Renal cortex interstitium (tissue), 11 donors: ENCODE data around the gene CACTIN. TPM values are rescaled to one million over a fixed set of nuclear protein-coding genes. Genes with fewer than 3 reads are reported as not detected.
"Not testable (repeated sequence)": the region's sequence is repeated elsewhere in the genome, so short reads cannot be mapped to it uniquely, and the experiment has no call there.

ENCODE experiments used
- DNase-seq, 11 donors: peaks; one replicate each; pipeline ENCODE4 v3.0.0-alpha.2; 2013; ENCODE audit warnings: low read depth in 9 of 11, low spot score in 4 of 11; ENCODE audit errors: extremely low read depth in 1 of 11
- polyA plus RNA-seq, 3 donors: library from polyadenylated mRNA; unstranded; fragments of 120-200 nt; gene quantifications; one replicate each; pipeline ENCODE4 v1.2.1, GENCODE V29; 2013; ENCODE audit not compliant: insufficient read length in 3 of 3

Gene CACTIN
- polyA plus RNA-seq, 3 donors: 17.5 to 30.8 (median 28.9) TPM

DNA sequence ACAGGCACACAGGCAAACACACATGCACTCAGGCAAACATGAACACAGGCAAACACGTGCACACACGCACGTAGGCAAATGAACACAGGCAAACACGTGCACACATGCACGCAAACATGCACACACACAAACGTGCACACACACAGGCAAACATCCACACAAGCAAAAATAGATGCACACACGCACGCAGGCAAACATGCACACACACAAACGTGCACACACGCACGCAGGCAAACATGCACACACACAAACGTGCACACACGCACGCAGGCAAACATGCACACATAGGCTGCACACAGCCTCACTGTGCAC, 39.9 kb upstream of the CACTIN start:
- DNase-seq: not testable (repeated sequence)

DNA sequence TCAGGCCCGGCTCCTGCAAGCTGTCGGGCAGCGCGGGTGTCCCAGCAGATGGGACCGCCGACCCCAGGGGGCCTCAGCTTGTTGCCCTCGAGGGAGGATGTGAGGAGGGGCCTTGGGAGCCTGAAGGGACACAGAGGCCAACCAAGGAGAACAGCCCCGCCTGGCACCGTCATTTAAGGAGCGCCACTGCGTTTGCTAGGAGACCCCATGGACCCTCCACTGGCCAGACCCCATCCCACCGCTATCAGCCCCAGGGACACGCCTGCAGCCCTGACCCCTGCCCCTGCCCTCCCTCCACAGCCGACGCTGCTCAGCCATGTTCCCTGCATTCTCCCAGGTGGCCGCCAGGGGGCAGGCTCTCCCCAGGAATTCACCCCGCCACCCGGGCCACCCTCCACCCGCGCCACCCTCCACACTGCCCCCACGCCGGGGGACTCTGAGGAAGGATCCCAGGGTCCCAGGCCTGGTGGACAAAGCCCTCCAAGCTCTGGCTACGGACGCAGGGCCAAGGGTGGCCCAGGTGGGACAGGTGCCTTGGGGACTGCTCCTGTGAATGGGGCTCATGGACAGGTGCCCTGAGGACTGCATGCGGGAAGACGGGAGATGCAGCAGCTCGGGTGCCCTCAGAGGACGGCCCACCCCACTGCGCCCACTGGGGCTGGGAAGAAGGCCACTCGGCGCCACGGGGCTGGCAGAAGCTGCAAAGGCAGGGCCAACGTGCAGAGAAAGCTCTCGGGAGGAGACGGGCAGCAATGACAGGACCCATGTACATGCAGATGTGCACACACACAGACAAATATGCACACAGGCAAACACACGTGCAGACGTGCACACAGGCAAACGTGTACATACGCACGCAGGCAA, 39.3 kb upstream of the CACTIN start:
- no peak for DNase-seq

DNA sequence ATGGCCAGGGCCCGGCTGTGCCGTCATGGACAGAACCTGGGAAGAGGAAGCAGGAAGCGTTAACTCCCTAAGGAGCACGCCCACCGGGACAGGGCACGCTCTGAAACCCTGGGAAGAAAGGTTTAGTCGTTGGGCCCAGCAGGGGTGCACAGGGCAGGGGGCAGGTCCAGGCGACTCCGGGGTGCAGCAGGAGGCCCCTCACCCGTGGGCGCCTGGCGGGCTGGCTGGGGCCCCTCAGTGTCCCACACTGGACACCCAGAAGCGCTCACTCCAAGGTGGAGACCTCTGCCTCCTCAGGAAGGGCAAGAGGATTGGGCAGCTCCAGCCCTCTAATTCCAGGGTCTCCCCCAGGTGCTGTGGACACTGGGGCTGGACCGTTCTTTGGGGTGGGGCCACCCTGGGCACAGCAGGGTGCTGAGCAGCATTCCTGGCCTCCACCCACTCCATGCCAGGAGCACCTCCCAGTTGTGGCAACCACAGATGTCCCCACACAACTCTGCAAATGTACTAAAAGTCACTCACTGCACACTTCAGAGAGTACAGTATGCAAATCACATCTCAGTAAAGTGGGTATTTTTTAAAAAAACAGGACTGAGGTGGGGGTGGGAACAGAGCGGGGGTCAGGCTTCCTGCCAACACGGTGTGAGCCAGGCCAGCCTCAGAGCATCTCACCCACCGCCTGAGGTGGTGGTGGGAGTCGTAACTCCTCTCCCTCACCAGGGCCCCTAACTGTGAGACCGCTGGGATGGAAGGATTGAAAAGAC, 38.5 kb upstream of the CACTIN start:
- no peak for DNase-seq

GRCh38 chr19:3663838-3664237, 37.2 kb upstream of the CACTIN start:
- no peak for DNase-seq

DNA sequence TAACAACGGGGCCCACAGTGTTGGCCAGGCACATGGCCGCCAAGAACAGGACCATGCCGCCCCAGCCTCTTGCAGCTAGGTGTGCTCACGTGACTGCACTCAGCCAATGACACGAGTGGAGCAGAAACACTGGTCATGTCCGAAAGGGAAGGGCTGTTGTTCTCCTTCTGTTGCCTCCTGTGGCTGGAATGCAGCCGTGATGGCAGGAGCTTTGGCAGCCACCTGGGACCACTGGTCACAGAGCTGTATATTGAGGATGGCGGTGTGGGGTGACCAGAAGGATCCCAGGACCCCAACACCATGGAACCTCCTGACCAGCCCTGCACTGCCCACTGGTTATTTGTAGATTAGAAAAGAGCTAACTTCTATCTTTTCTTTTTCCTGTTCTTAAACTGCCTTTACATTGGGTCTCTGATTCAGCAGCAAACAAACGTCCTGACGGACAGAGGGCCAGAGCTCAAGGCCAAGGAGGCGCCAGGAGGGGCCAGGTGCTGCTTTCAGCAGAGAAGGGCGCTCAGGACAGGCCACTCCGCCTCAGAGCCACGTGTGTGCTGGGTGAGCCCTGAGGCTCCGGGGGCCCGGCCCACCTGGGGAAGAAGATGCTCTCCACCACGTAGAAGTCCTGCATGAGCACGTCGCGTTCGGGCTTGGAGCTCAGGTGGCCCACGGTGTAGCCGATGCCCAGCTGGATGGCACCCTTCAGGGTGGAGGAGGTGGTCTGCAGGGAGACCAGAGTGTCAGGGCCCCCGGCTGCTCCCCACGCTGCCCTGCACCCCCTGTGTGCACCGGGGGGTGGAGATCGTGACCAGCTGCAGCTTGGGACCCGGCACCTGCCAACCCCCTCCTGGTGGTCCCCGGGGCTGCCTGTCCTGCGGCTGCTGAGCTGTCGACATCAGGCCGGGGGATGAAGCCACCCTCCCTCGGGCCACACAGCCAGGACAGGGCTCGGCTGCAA, 35.0 kb upstream of the CACTIN start:
- DNase-seq: no peak

DNA sequence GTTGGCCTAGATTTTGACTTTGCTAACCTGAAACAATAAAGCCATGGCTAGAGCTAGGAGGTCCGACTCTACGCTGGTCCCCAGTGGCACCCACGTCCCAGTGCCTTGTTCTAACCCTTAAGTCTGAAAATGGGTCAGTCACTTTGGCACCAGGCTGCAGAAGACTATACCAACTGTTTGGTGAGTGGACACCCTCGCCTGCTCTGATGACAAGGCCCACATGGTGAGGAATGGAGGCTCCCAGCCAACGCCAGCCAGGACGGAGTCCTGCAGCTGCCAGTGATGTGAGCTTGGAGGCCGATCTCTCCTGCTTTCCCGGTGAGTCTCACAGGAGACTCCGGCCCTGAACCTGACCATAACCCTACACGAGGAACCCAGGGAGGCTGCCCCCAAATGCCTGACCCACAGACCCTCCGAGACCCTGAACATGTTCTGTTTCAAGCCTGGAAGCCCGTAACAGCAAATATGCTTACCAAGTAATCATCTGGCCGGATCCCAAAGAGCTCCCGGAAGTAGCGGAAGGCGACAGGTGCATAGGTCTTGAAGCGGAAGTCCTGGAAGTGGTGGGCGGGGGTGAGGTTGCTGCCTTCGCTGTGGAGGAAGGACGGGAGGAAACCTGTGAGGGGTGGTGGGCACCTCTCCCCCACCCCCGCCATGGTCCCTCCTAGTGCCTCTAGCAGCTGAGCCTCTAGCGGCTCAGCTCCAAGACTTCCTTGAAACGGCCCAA, 34.1 kb upstream of the CACTIN start:
- DNase-seq: no peak

DNA sequence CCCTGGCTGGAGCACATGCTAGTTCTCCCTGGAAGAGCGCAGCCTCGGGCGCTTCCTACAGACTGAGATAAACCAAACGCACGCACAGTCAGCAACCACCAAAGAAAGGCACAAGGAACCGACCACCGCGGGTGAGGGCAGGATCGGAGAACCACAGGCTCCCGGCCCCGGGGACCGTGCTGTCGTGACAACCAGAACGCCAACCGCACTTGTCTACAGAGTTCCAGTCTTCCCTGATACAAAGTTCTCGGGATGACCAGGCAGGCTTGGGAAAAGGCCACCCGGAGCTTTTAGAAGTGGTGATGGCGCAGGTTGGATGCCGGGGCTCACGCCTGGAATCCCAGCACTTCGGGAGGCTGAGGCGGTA, 33.1 kb upstream of the CACTIN start:
- no peak for DNase-seq

DNA sequence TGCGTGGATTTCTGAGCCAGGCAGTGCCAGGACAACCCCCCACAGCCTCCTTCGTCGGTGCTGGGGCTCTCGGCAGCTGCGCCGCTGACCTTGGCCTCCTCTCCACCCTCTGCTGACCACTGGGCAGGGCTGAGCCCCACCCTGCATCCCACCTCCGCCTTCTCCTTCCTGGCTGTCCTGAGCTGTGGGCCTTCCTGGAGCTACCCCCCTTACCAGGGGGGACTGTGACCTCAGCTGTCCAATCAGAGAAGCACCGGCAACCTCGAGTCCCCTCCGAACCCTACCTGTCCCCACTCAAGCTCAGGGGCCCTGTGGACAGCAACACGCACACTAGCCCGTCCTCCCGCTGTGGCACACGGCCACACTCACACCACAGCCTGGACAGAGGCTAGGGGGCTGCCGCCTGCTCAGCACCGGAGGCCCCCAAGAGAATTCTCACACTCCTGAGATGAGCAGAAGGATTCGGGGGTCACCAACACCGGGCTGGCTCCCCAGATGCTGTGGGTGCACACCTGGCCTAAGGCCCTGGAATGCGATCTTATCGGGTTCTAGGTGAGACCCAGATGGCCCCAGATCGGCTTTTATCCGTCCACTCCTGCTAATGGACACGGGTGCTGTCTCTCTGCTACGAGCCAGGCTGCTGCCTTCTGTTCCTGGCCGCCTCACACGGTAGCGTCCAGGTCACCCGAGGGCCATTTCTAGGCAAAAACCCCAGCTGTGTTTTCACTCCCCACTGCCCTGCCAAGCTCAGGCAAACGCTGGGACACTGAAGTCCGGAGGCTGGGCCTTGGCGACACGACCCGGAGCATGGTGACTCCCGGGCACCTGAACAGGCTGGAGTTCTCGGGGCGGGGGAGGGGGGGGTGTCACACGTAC, 32.5 kb upstream of the CACTIN start:
- DNase-seq: no peak

- DNase-seq: no peak
Observed at GRCh38 chr19:3658004-3658869, 31.6 kb upstream of the CACTIN start.

- DNase-seq: no peak
Observed at GRCh38 chr19:3657395-3657769, 30.8 kb upstream of the CACTIN start.

GRCh38 chr19:3656747-3657394, 30.3 kb upstream of the CACTIN start:
- DNase-seq: no peak

DNA sequence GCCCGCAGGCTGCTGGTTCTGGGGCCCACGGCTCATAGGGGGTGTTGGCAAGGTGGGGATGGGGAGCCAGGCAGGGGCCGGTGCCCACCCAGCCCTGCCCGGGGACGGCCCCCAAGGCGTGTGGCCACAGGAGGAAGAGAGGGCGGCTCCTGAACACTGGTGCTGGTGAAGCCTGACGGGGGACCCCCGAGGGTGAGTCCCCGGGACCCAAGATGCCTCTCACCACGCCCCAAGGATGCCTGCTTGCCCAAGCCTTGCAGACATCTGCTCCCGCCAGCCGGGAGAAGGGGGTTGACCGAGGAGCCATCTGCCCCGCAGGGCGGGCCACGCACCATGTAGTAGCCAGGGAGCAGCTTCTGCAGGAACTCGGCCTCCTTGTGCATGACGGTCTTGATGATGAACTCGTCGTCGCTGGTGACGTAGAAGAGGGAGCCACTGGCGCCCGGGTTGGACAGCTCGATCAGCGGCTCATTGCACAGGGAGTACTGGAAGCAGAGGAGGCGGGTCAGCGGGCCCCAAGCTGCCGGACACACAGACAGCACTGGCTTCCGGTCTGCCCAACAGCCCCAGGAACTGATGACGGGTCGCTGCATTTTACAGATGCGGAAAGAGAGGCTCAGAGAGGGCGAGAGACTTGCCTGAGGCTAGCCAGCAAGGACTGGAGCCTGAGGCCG, 29.6 kb upstream of the CACTIN start:
- DNase-seq: no peak

GRCh38 chr19:3655402-3656072, 28.9 kb upstream of the CACTIN start:
- no peak for DNase-seq

GRCh38 chr19:3653865-3654513, 27.4 kb upstream of the CACTIN start:
- DNase-seq: no peak
